IMR-90 (cell line): ENCODE data around the gene CST3. TPM values are rescaled to one million over a fixed set of nuclear protein-coding genes. Genes with fewer than 3 reads are reported as not detected.
"Not testable (repeated sequence)": the region's sequence is repeated elsewhere in the genome, so short reads cannot be mapped to it uniquely, and the experiment has no call there.

Experiments used
- ATAC-seq: fragments of 200-7000 bp; cut with Tn5 transposase; 2 replicates; pipeline ENCODE4 v1.9.1; 2020; ENCODE audit warnings: low read depth, mild to moderate bottlenecking, moderate library complexity
- BruUV-seq: library from RNA; stranded (reverse); fragments of 400-500 nt; replicated peaks from 2 replicates; lab custom pipeline; 2021; lab: Mats Ljungman, UMichigan
- CTCF ChIA-PET: fragments of 300-600 bp; formaldehyde crosslinking; extraction: SDS; loops from one replicate; lab custom pipeline; 2021; ENCODE audit warnings: antibody characterized with exemption; lab: Yijun Ruan, JAX
- POLR2A ChIA-PET: fragments of 300-600 bp; sonication (Branson Sonifier 250); formaldehyde crosslinking; loops from one replicate; lab custom pipeline; 2022; ENCODE audit warnings: antibody characterized with exemption; ENCODE audit not compliant: unreplicated experiment; lab: Charles Lee
- DNase-seq: peaks from one replicate; pipeline ENCODE4 v3.0.0; 2013
- H2AFZ ChIP-seq: replicated peaks from 2 replicates; pipeline ENCODE3; 2013; ENCODE audit warnings: low read length, mild to moderate bottlenecking; ENCODE audit not compliant: poor library complexity
- H2AK5ac ChIP-seq: 2 replicates; pipeline ENCODE4 v1.6.1; 2013; ENCODE audit warnings: low read depth, low read length, inconsistent platforms
- H2AK9ac ChIP-seq: replicated peaks from 2 replicates; pipeline ENCODE3; 2013; ENCODE audit warnings: mild to moderate bottlenecking, low read depth, low read length, moderate library complexity; ENCODE audit not compliant: poor library complexity
- H2BK120ac ChIP-seq: 2 replicates; pipeline ENCODE4 v1.6.1; 2013; ENCODE audit warnings: low read depth, low read length, inconsistent platforms
- H2BK15ac ChIP-seq: 3 replicates; pipeline ENCODE4 v1.6.1; 2013; ENCODE audit warnings: low read depth, low read length, inconsistent platforms
- H2BK20ac ChIP-seq: 2 replicates; pipeline ENCODE4 v1.6.1; 2013; ENCODE audit warnings: low read depth, mild to moderate bottlenecking, inconsistent platforms, low read length, moderate library complexity
- H2BK5ac ChIP-seq: 2 replicates; pipeline ENCODE4 v1.6.1; 2013; ENCODE audit warnings: mild to moderate bottlenecking, low read depth, low read length, inconsistent platforms; ENCODE audit not compliant: poor library complexity, severe bottlenecking
- H3K14ac ChIP-seq: replicated peaks from 2 replicates; pipeline ENCODE4 v1.6.1; 2013; ENCODE audit warnings: low read depth, low read length, inconsistent platforms
- H3K18ac ChIP-seq: 2 replicates; pipeline ENCODE4 v1.6.1; 2013; ENCODE audit warnings: low read depth, low read length, control low read depth
- H3K23ac ChIP-seq: 2 replicates; pipeline ENCODE4 v1.6.1; 2013; ENCODE audit warnings: low read depth, low read length, inconsistent platforms
- H3K27ac ChIP-seq: 2 replicates; pipeline ENCODE4 v1.5.1; 2013; ENCODE audit warnings: mild to moderate bottlenecking, control low read depth, low read length; ENCODE audit not compliant: insufficient read depth
- H3K27me3 ChIP-seq: 2 replicates; pipeline ENCODE4 v1.6.1; 2013; ENCODE audit warnings: low read length; ENCODE audit not compliant: control insufficient read depth, insufficient read depth
- H3K36me3 ChIP-seq: 2 replicates; pipeline ENCODE4 v1.6.1; 2013; ENCODE audit warnings: low read length, mixed read lengths; ENCODE audit not compliant: control insufficient read depth, insufficient read depth
- H3K4ac ChIP-seq: 2 replicates; pipeline ENCODE4 v1.6.1; 2013; ENCODE audit warnings: low read depth, low read length, inconsistent platforms
- H3K4me1 ChIP-seq: 2 replicates; pipeline ENCODE4 v1.6.1; 2013; ENCODE audit warnings: low read length, mixed read lengths; ENCODE audit not compliant: control insufficient read depth, insufficient read depth
- H3K4me2 ChIP-seq: 2 replicates; pipeline ENCODE4 v1.6.1; 2013; ENCODE audit warnings: low read depth, mild to moderate bottlenecking, control low read depth, low read length, moderate library complexity
- H3K4me3 ChIP-seq: 2 replicates; pipeline ENCODE4 v1.5.1; 2013; ENCODE audit warnings: low read depth, mild to moderate bottlenecking, control low read depth, low read length, moderate library complexity; ENCODE audit not compliant: insufficient read depth
- H3K56ac ChIP-seq: 2 replicates; pipeline ENCODE4 v1.6.1; 2013; ENCODE audit warnings: low read length, inconsistent platforms; ENCODE audit not compliant: insufficient read depth; ENCODE audit errors: extremely low read depth
- H3K79me1 ChIP-seq, 2 experiments: 2 replicates each; pipeline ENCODE4 v1.6.1; 2013; ENCODE audit warnings: low read length in 2 of 2, inconsistent platforms in 1 of 2, low read depth in 1 of 2
- H3K9ac ChIP-seq: 2 replicates; pipeline ENCODE4 v1.6.1; 2013; ENCODE audit warnings: low read depth, low read length, control low read depth
- H3K9me1 ChIP-seq: 2 replicates; pipeline ENCODE4 v1.6.1; 2013; ENCODE audit warnings: low read length, inconsistent platforms; ENCODE audit not compliant: insufficient read depth
- H3K9me3 ChIP-seq: 2 replicates; pipeline ENCODE4 v1.6.1; 2013; ENCODE audit warnings: low read length; ENCODE audit not compliant: control insufficient read depth, insufficient read depth
- H4K20me1 ChIP-seq: 2 replicates; pipeline ENCODE4 v1.6.1; 2013; ENCODE audit warnings: low read length, inconsistent platforms; ENCODE audit not compliant: insufficient read depth
- H4K5ac ChIP-seq: 2 replicates; pipeline ENCODE4 v1.6.1; 2013; ENCODE audit warnings: mild to moderate bottlenecking, low read depth, low read length, control low read depth
- H4K8ac ChIP-seq, 2 experiments: 2 replicates each; pipeline ENCODE4 v1.6.1; 2013; ENCODE audit warnings: low read depth in 2 of 2, low read length in 2 of 2, control low read depth in 1 of 2, inconsistent platforms in 1 of 2
- H4K91ac ChIP-seq: 2 replicates; pipeline ENCODE4 v1.6.1; 2013; ENCODE audit warnings: low read depth, low read length, inconsistent platforms; ENCODE audit not compliant: insufficient read depth
- WGBS, 2 experiments: methylation state at CpG; one replicate each; pipeline versions ENCODE4 v1.1.5 to v1.1.7; 2013; ENCODE audit warnings: missing lambda C conversion rate in 2 of 2; ENCODE audit not compliant: insufficient read length in 1 of 2; ENCODE audit errors: extremely low coverage in 2 of 2; 5-methylcytosine and 5-hydroxymethylcytosine counted together
- dilution Hi-C: fragments of 300-500 bp; cut with HindIII; formaldehyde crosslinking; loops from one replicate; pipeline ENCODE4 v1.14.3; 2018; ENCODE audit warnings: low sequenced_read_pairs; ENCODE audit not compliant: unreplicated experiment
- in situ Hi-C: fragments of 300-500 bp; cut with MboI; formaldehyde crosslinking; loops from 3 replicates; pipeline ENCODE4 v1.14.3; 2019; ENCODE audit warnings: low sequenced_read_pairs, inconsistent platforms, mixed read lengths
- intact Hi-C: fragments of 100-400 bp; cut with micrococcal nuclease; formaldehyde crosslinking; loops from 2 replicates; pipeline ENCODE4 v1.10.0; 2022
- polyA plus RNA-seq, 3 experiments: library from polyadenylated mRNA; depleted of rRNA; stranded (reverse); fragments of >200 nt; gene quantifications; 2 replicates each; pipeline ENCODE4 v1.2.3, GENCODE V29; 2012; ENCODE audit warnings: low replicate concordance in 1 of 3
- total RNA-seq: library from RNA; depleted of rRNA; stranded (reverse); fragments of >200 nt; gene quantifications from 2 replicates; pipeline ENCODE4 v1.2.3, GENCODE V29; 2012

CST3 gene
- total and polyA plus RNA-seq, 2 of the 4 experiments (the other 2 are of a cell fraction), result 26.0 to 471 TPM

DNA sequence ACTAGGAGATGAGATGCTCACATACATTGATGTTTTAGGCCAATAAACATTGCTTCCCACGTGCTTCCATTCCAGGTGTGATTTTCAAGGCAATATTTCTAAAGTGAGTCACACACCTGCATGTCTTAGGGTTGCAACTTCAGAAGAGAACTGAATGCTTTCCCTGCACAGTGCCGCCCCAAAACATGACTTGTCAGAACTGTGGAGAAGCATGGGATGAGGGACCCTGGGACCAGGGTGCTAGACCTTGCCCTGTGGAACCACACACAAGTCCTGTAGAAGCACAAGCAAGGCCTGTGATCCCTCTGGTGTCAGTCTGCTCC lies 2.0 kb downstream of the CST3 start:
- no CpG with 5 or more reads among the region's 2 CpGs for WGBS, 2 experiments
- POLR2A ChIA-PET, result not testable (repeated sequence)

More for the DNA sequence above, 2.0 kb downstream of the CST3 start:
- H2AFZ ChIP-seq, ATAC-seq, H2BK120ac ChIP-seq, H2BK5ac ChIP-seq, H3K4ac ChIP-seq, H4K91ac ChIP-seq, H3K23ac ChIP-seq, H2AK9ac ChIP-seq, H4K8ac ChIP-seq, H2AK5ac ChIP-seq, H3K56ac ChIP-seq, H3K14ac ChIP-seq, BruUV-seq, dilution Hi-C loops, H2BK15ac ChIP-seq, H3K4me2 ChIP-seq, H2BK20ac ChIP-seq, H3K27me3 ChIP-seq, H3K9me3 ChIP-seq, DNase-seq, CTCF ChIA-PET, H3K4me3 ChIP-seq, H4K5ac ChIP-seq, H4K20me1 ChIP-seq, H3K4me1 ChIP-seq, H3K18ac ChIP-seq, H3K9ac ChIP-seq, H3K27ac ChIP-seq, H3K9me1 ChIP-seq: not testable (repeated sequence)
- H3K79me1 ChIP-seq, result peaks cover 17 to 29% of the 10 kb centered on the region in 2 experiments
- in situ Hi-C loops (loop anchor here (25.0 kb wide), 2 partner anchors 1627 to 1777 kb away; partner anchors contain the start of gene GINS1), intact Hi-C loops (loop anchor here (5.0 kb wide), 1 partner anchor 273 kb away; the partner anchor contains the start of gene GZF1)
- peaks cover 16% of the 10 kb centered on the region for H3K36me3 ChIP-seq
